Natural killer cell (primary cell): Measurements from ENCODE around the gene SEPHS1. TPM values are rescaled to one million over a fixed set of nuclear protein-coding genes. Genes with fewer than 3 reads are reported as not detected.

Experiments used
- ATAC-seq, 3 donors: fragments of 150-1000 bp in 2 of 3; fragments of 200-7000 bp in 1 of 3; cut with Tn5 transposase; 1 replicate in 1 of 3; 2 replicates in 2 of 3; pipeline ENCODE4 v1.10.0; 2021; ENCODE audit warnings: mild to moderate bottlenecking in 2 of 3, moderate library complexity in 2 of 3
- DNase-seq, 2 donors: peaks; one replicate each; pipeline versions ENCODE4 v3.0.0 to v3.0.0-alpha.2; 2013 to 2021; ENCODE audit warnings: mixed read lengths in 1 of 2
- H3K27ac ChIP-seq: one replicate; pipeline ENCODE4 v1.5.1; 2013; ENCODE audit warnings: mild to moderate bottlenecking, low read length
- H3K27me3 ChIP-seq: one replicate; pipeline ENCODE4 v1.6.1; 2013; ENCODE audit warnings: low read length; ENCODE audit not compliant: control insufficient read depth, insufficient read depth
- H3K36me3 ChIP-seq: one replicate; pipeline ENCODE4 v1.6.1; 2013; ENCODE audit warnings: low read length; ENCODE audit not compliant: control insufficient read depth, insufficient read depth
- H3K4me1 ChIP-seq: one replicate; pipeline ENCODE4 v1.6.1; 2013; ENCODE audit warnings: low read length; ENCODE audit not compliant: control insufficient read depth, insufficient read depth
- H3K4me3 ChIP-seq: one replicate; pipeline ENCODE4 v1.5.1; 2013; ENCODE audit warnings: low read length
- H3K9me3 ChIP-seq: one replicate; pipeline ENCODE4 v1.6.1; 2013; ENCODE audit warnings: low read length; ENCODE audit not compliant: control insufficient read depth, insufficient read depth
- H3K27ac Mint-ChIP-seq, 2 donors: one replicate each; pipeline ENCODE4 v1.8.0; 2022; ENCODE audit warnings: mild to moderate bottlenecking in 2 of 2, mixed read lengths in 2 of 2, moderate library complexity in 1 of 2
- H3K27me3 Mint-ChIP-seq, 2 donors: one replicate each; pipeline ENCODE4 v1.8.0; 2022; ENCODE audit warnings: low read depth in 2 of 2, mixed read lengths in 2 of 2
- H3K36me3 Mint-ChIP-seq: one replicate; pipeline ENCODE4 v1.8.0; 2022; ENCODE audit warnings: mixed read lengths
- H3K4me1 Mint-ChIP-seq, 2 donors: one replicate each; pipeline ENCODE4 v1.8.0; 2022; ENCODE audit warnings: mixed read lengths in 2 of 2
- H3K4me3 Mint-ChIP-seq: one replicate; pipeline ENCODE4 v1.8.0; 2022; ENCODE audit warnings: mild to moderate bottlenecking, moderate library complexity, mixed read lengths
- H3K9me3 Mint-ChIP-seq, 2 donors: one replicate each; pipeline ENCODE4 v1.8.0; 2022; ENCODE audit warnings: mixed read lengths in 2 of 2
- WGBS: methylation state at CpG from one replicate; pipeline ENCODE4 v1.1.7; 2013; ENCODE audit warnings: missing lambda C conversion rate; ENCODE audit not compliant: insufficient coverage; 5-methylcytosine and 5-hydroxymethylcytosine counted together
- intact Hi-C: fragments of 100-400 bp; cut with micrococcal nuclease; formaldehyde crosslinking; loops from one replicate; pipeline ENCODE4 v1.14.2; 2022
- total RNA-seq, 4 donors: library from RNA; stranded (reverse); fragments of 120-200 nt in 1 of 4; gene quantifications; one replicate each; pipeline versions ENCODE4 v1.2.3 to v1.2.4, GENCODE V29; 2013 to 2022
- TF ChIP-seq, protein P1 (sequence below): fragments of 200-600 bp; IDR thresholded peaks from one replicate; pipeline ENCODE4 v1.8.0; 2022; ENCODE audit warnings: antibody characterized with exemption

SEPHS1 gene
- total RNA-seq, 3 donors from 2014 or later (not counting 1 experiment from before 2014, with no cell fraction given): 20.4 to 28.2 (median 23.4) TPM

DNA sequence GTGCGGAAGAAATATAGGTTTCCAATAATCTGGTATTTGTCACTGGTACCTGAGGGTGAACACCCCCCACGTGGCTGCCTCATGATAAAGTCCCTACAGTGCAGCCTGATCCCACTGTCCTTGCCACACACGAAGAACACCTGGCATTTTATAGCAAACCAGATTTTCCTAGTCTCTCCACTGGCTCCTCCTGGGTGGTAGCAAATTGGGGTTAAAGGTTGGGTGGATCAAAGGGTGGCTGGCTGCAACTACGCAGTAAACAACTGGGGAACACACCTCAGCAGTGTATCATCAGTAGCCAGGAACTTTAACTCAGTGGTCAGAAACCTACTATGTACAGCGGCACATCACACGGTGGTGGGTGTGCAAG, 10.3 kb downstream of the SEPHS1 start:
- Histone ChIP-seq H3K27ac (no peak overlapping the region), H3K9me3 (no peaks in the 10 kb centered on the region), H3K36me3 (peaks cover 10% of the 10 kb centered on the region), H3K4me1 (peaks cover 9% of the 10 kb centered on the region), H3K27me3 (no peaks in the 10 kb centered on the region), H3K4me3 (no peak overlapping the region)
- H3K4me1 Mint-ChIP-seq: peaks cover 19 to 20% of the 10 kb centered on the region in 2 donors
- H3K4me3 Mint-ChIP-seq: no peak overlapping the region
- ATAC-seq: no peak
- H3K27ac Mint-ChIP-seq: no peak overlapping the region
- no peaks in the 10 kb centered on the region for H3K36me3 Mint-ChIP-seq
- intact Hi-C loops: no loop called here
- no peak for DNase-seq
- no peaks in the 10 kb centered on the region for H3K9me3 Mint-ChIP-seq
- H3K27me3 Mint-ChIP-seq: no peaks in the 10 kb centered on the region
- 96% methylated on average over 6 of the region's 6 CpGs for WGBS
- TF ChIP-seq, protein P1, sequence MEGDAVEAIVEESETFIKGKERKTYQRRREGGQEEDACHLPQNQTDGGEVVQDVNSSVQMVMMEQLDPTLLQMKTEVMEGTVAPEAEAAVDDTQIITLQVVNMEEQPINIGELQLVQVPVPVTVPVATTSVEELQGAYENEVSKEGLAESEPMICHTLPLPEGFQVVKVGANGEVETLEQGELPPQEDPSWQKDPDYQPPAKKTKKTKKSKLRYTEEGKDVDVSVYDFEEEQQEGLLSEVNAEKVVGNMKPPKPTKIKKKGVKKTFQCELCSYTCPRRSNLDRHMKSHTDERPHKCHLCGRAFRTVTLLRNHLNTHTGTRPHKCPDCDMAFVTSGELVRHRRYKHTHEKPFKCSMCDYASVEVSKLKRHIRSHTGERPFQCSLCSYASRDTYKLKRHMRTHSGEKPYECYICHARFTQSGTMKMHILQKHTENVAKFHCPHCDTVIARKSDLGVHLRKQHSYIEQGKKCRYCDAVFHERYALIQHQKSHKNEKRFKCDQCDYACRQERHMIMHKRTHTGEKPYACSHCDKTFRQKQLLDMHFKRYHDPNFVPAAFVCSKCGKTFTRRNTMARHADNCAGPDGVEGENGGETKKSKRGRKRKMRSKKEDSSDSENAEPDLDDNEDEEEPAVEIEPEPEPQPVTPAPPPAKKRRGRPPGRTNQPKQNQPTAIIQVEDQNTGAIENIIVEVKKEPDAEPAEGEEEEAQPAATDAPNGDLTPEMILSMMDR: no peak

DNA sequence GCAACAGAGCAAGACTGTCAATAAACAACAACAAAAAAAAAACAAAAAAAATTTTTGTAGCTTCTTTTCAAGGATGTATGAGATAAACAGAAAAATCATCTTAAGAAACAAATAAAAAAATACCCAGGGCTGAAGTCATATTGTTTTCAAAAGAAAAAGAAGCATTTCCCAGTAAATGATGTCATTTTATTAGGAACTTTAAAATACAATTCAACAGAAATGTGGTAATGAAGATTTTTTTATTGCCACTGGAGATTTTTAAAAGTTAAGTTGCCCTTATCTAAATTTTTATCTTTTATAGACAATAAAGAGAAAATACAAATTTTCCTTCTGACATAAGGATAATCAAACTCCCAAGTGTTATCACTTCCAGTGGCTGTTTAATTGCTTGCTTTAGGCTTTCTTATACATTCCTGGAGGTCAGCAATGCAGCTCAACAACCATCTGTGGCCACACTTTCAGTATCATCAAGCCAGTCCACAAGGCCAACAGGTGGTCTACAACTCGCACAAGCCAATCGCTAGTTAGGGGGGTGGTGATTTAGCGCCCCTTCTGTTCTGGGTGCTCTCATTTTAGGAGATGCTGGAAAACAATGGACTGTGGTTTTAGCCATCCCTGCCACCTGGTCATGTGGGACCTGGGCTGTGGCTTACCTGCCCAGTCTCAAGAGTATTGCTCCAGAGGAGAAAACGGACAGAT, 10.8 kb downstream of the SEPHS1 start:
- intact Hi-C loops: no loop called here
- Mint-ChIP-seq H3K4me1 (peaks cover 19 to 20% of the 10 kb centered on the region in 2 donors), H3K4me3 (no peak overlapping the region), H3K36me3 (no peaks in the 10 kb centered on the region), H3K9me3 (no peaks in the 10 kb centered on the region), H3K27me3 (no peaks in the 10 kb centered on the region), H3K27ac (no peak overlapping the region)
- H3K9me3 ChIP-seq: no peaks in the 10 kb centered on the region
- ATAC-seq (no peak), DNase-seq (no peak)
- TF ChIP-seq, protein P1: no peak
- H3K27me3 ChIP-seq: no peaks in the 10 kb centered on the region
- WGBS: 97% methylated on average over 4 of the region's 4 CpGs
- peaks cover 12% of the 10 kb centered on the region for H3K36me3 ChIP-seq
- peaks cover 9% of the 10 kb centered on the region for H3K4me1 ChIP-seq
- H3K27ac ChIP-seq: no peak overlapping the region
- no peak overlapping the region for H3K4me3 ChIP-seq

DNA sequence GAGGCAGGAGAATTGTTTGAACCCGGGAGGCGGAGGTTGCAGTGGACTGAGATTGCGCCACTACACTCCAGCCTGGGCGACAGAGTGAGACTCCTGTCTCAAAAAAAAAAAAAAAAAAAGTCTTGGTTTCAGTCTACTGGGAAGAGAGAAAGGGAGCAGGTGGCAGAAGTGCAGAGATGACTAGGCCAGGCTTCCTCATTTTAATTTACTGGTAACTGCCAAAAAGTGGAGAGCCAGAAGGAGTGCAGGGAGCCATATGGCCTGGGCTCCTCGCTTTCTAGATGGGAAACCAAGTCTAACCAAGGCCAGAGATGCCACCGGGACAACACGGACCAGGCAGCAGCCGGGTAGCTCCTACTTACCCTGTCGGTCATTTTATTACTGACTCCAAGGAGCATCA, 12.2 kb downstream of the SEPHS1 start:
- no peaks in the 10 kb centered on the region for H3K36me3 Mint-ChIP-seq
- Histone ChIP-seq H3K36me3 (peaks cover 21% of the 10 kb centered on the region), H3K27ac (no peak overlapping the region), H3K4me1 (peaks cover 6% of the 10 kb centered on the region), H3K27me3 (no peaks in the 10 kb centered on the region), H3K9me3 (no peaks in the 10 kb centered on the region), H3K4me3 (no peak overlapping the region)
- TF ChIP-seq, protein P1: no peak
- H3K9me3 Mint-ChIP-seq: no peaks in the 10 kb centered on the region
- no peak for ATAC-seq
- H3K4me1 Mint-ChIP-seq: peaks cover 16% of the 10 kb centered on the region in 2 donors
- no peak overlapping the region for H3K27ac Mint-ChIP-seq
- H3K27me3 Mint-ChIP-seq: no peaks in the 10 kb centered on the region
- H3K4me3 Mint-ChIP-seq: no peak overlapping the region
- no peak for DNase-seq
- 83% methylated on average over 9 of the region's 9 CpGs for WGBS
- intact Hi-C loops: no loop called here

DNA sequence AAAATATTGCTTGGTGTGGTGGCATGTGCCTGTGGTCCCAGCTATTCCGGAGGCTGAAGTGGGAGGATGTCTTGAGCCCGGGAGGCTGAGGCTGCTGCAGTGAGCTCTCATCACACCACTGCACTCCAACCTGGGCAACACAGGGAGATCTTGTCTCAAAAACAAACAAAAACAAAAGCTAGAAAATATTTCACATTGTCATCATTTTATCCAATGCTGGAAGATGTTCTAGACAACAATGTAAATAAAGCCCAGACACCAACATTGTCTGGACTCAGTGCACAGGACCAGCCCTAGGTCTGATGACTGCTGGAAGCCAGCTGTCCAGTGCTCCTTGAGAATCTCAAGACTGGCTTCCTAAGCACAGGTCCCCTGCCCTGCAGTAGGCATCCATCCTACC, 13.5 kb downstream of the SEPHS1 start:
- Mint-ChIP-seq H3K27ac (no peak overlapping the region), H3K27me3 (no peaks in the 10 kb centered on the region), H3K9me3 (no peaks in the 10 kb centered on the region), H3K36me3 (peaks cover 2% of the 10 kb centered on the region), H3K4me3 (no peak overlapping the region), H3K4me1 (peaks cover 3% of the 10 kb centered on the region in 2 donors)
- Histone ChIP-seq H3K4me3 (no peak overlapping the region), H3K36me3 (peaks cover 33% of the 10 kb centered on the region), H3K27ac (no peak overlapping the region), H3K9me3 (no peaks in the 10 kb centered on the region), H3K27me3 (no peaks in the 10 kb centered on the region), H3K4me1 (no peaks in the 10 kb centered on the region)
- 95% methylated on average over 2 of the region's 2 CpGs for WGBS
- no peak for DNase-seq
- TF ChIP-seq, protein P1: no peak
- intact Hi-C loops: no loop called here
- no peak for ATAC-seq
